ENCODE results near the gene BNIP5.

GRCh38 chr6:36277946-36278470 is 58.7 kb downstream of the BNIP5 start:
- TF ChIP-seq PPARA (CRISPR knock-in tag; IDR thresholded peaks at IDR 0.05; ENCODE audit: borderline replicate concordance) (no peak), ZC3H10 (CRISPR knock-in tag; IDR thresholded peaks at IDR 0.05) (no peak), CSRNP3 (CRISPR knock-in tag; IDR thresholded peaks at IDR 0.05) (no peak), CREB5 (CRISPR knock-in tag; IDR thresholded peaks at IDR 0.05; ENCODE audit: low read depth) (no peak), PATZ1 (CRISPR knock-in tag; IDR thresholded peaks at IDR 0.05; ENCODE audit: borderline replicate concordance) (no peak), CSDC2 (CRISPR knock-in tag; IDR thresholded peaks at IDR 0.05) (no peak), TOX (CRISPR knock-in tag; IDR thresholded peaks at IDR 0.05; ENCODE audit: borderline replicate concordance) (no peak), RARB (CRISPR knock-in tag; IDR thresholded peaks at IDR 0.05) (no peak), ZFP30 (CRISPR knock-in tag; IDR thresholded peaks at IDR 0.05) (no peak), ZNF565 (CRISPR knock-in tag; conservative IDR thresholded peaks at IDR 0.05; ENCODE audit: low read depth) (no peak), SNAI2 (CRISPR knock-in tag; IDR thresholded peaks at IDR 0.05) (no peak), ZFP3 (CRISPR knock-in tag; IDR thresholded peaks at IDR 0.05) (no peak), ARNTL (CRISPR knock-in tag; IDR thresholded peaks at IDR 0.05; ENCODE audit: borderline replicate concordance, low read depth) (no peak), ZNF8 (CRISPR knock-in tag; IDR thresholded peaks at IDR 0.05) (no peak)
